GM12878 (cell line): ENCODE data around the gene PI4KA. TPM values are rescaled to one million over a fixed set of nuclear protein-coding genes. Genes with fewer than 3 reads are reported as not detected.

Experiments used
- ATAC-seq: fragments of 200-7000 bp; cut with Tn5 transposase; 3 replicates; pipeline ENCODE4 v1.9.1; 2020; ENCODE audit warnings: mild to moderate bottlenecking, moderate library complexity
- BruUV-seq: library from RNA; stranded (reverse); fragments of 400-500 nt; replicated peaks from 2 replicates; lab custom pipeline; 2021; lab: Mats Ljungman, UMichigan
- CTCF ChIA-PET: fragments of 300-600 bp; sonication (Branson Sonifier 250); formaldehyde crosslinking; extraction: SDS; loops from one replicate; lab custom pipeline; 2021; ENCODE audit warnings: inconsistent platforms; lab: Yijun Ruan, JAX
- POLR2A ChIA-PET: fragments of 350-600 bp; formaldehyde crosslinking; extraction: SDS; loops from one replicate; lab custom pipeline; 2021; ENCODE audit warnings: inconsistent platforms; lab: Charles Lee
- RAD21 ChIA-PET: fragments of 300-600 bp; sonication (Branson Sonifier 250); formaldehyde crosslinking; loops from one replicate; lab custom pipeline; 2023; ENCODE audit warnings: antibody characterized with exemption; ENCODE audit not compliant: unreplicated experiment; lab: Charles Lee
- SMC1A ChIA-PET: fragments of 300-600 bp; sonication (Branson Sonifier 250); formaldehyde crosslinking; loops from one replicate; lab custom pipeline; 2023; ENCODE audit not compliant: unreplicated experiment, uncharacterized antibody; lab: Charles Lee
- DNase-seq: peaks from one replicate; pipeline ENCODE4 v3.0.0-alpha.2; 2011; ENCODE audit warnings: low read depth, low spot score
- FAIRE-seq: peaks from 3 replicates; lab custom pipeline; 2011; peaks lifted over from hg19 to GRCh38; lab: Jason Lieb, UNC
- H2AFZ ChIP-seq: 2 replicates; pipeline ENCODE4 v1.6.0; 2011; ENCODE audit warnings: low read depth, low read length, control low read depth; ENCODE audit not compliant: control insufficient read depth
- H3K27ac ChIP-seq: 2 replicates; pipeline ENCODE4 v1.5.1; 2011; ENCODE audit warnings: control low read depth; ENCODE audit not compliant: control insufficient read depth, insufficient read depth
- H3K27me3 ChIP-seq, 2 experiments: replicated peaks in 1 of 2; 2 replicates each; pipeline versions ENCODE4 v1.6.0 to v1.6.1; 2011; ENCODE audit warnings: low read length in 1 of 2; ENCODE audit not compliant: control insufficient read depth in 2 of 2, insufficient read depth in 2 of 2
- H3K36me3 ChIP-seq, 2 experiments: 2 replicates each; pipeline ENCODE4 v1.5.1; 2011; ENCODE audit warnings: low read length in 1 of 2; ENCODE audit not compliant: control insufficient read depth in 2 of 2, insufficient read depth in 2 of 2
- H3K4me1 ChIP-seq: 2 replicates; pipeline ENCODE4 v1.6.1; 2011; ENCODE audit warnings: mild to moderate bottlenecking, low read length, moderate library complexity, mixed read lengths; ENCODE audit not compliant: control insufficient read depth, insufficient read depth
- H3K4me2 ChIP-seq: 2 replicates; pipeline ENCODE4 v1.6.0; 2011; ENCODE audit warnings: control low read depth; ENCODE audit not compliant: control insufficient read depth, insufficient read depth
- H3K4me3 ChIP-seq: fragments of 200-600 bp; sonication (generic); 2 replicates; pipeline ENCODE4 v1.5.1; 2016
- H3K79me2 ChIP-seq: 2 replicates; pipeline ENCODE4 v1.6.0; 2011; ENCODE audit warnings: low read length; ENCODE audit not compliant: control insufficient read depth, insufficient read depth
- H3K9ac ChIP-seq: 2 replicates; pipeline ENCODE4 v1.8.0; 2011; ENCODE audit warnings: low read length, control low read depth, mixed read lengths; ENCODE audit not compliant: control insufficient read depth, insufficient read depth
- H3K9me3 ChIP-seq: replicated peaks from 3 replicates; pipeline ENCODE4 v1.5.1; 2011; ENCODE audit warnings: mild to moderate bottlenecking, low read length; ENCODE audit not compliant: control insufficient read depth, insufficient read depth
- H4K20me1 ChIP-seq: 2 replicates; pipeline ENCODE4 v1.6.0; 2011; ENCODE audit not compliant: control insufficient read depth, insufficient read depth
- BACH1 ChIP-seq: fragments of 450-650 bp; IDR thresholded peaks from 2 replicates; pipeline ENCODE4 v1.6.1; 2017; ENCODE audit warnings: mild to moderate bottlenecking, borderline replicate concordance
- EGR1 ChIP-seq, 2 experiments: IDR thresholded peaks; 1 replicate in 1 of 2; 2 replicates in 1 of 2; pipeline ENCODE4 v1.6.1; 2011 to 2012; ENCODE audit warnings: low read depth in 2 of 2, low read length in 2 of 2, borderline replicate concordance in 1 of 2, mild to moderate bottlenecking in 1 of 2, moderate library complexity in 1 of 2
- ETV6 ChIP-seq, 2 experiments: fragments of 450-650 bp in 1 of 2; IDR thresholded peaks in 1 of 2; conservative IDR thresholded peaks in 1 of 2; 2 replicates each; pipeline ENCODE4 v1.6.1; 2014; ENCODE audit warnings: antibody characterized with exemption in 1 of 2, borderline replicate concordance in 1 of 2, low read depth in 1 of 2, mild to moderate bottlenecking in 1 of 2, moderate library complexity in 1 of 2
- EZH2 ChIP-seq: IDR thresholded peaks from 2 replicates; pipeline ENCODE4 v1.6.1; 2012; ENCODE audit warnings: low read depth, mild to moderate bottlenecking, control low read depth, inconsistent platforms, low read length, borderline replicate concordance; ENCODE audit not compliant: control insufficient read depth
- NFYA ChIP-seq: IDR thresholded peaks from 2 replicates; pipeline ENCODE4 v1.6.1; 2011; ENCODE audit warnings: low read depth, mild to moderate bottlenecking, low read length, improper control_type of control experiment, borderline replicate concordance
- REST ChIP-seq: IDR thresholded peaks from 2 replicates; pipeline ENCODE4 v1.6.1; 2012; ENCODE audit warnings: mild to moderate bottlenecking, low read depth, low read length
- SIX5 ChIP-seq: IDR thresholded peaks from 2 replicates; pipeline ENCODE4 v1.6.1; 2011; ENCODE audit warnings: mild to moderate bottlenecking, low read depth, low read length, moderate library complexity; ENCODE audit not compliant: severe bottlenecking
- SP1 ChIP-seq: IDR thresholded peaks from one replicate; pipeline ENCODE4 v1.6.1; 2011; ENCODE audit warnings: low read depth, low read length
- SUZ12 ChIP-seq: fragments of 200-600 bp; sonication (generic); IDR thresholded peaks from one replicate; pipeline ENCODE4 v1.6.1; 2018; ENCODE audit warnings: antibody characterized with exemption, mild to moderate bottlenecking; ENCODE audit not compliant: unreplicated experiment
- TAF1 ChIP-seq: IDR thresholded peaks from 2 replicates; pipeline ENCODE4 v1.6.1; 2011; ENCODE audit warnings: mild to moderate bottlenecking, low read depth, low read length, borderline replicate concordance
- TBL1XR1 ChIP-seq: IDR thresholded peaks from 2 replicates; pipeline ENCODE4 v1.6.1; 2012; ENCODE audit warnings: low read depth, low read length, improper control_type of control experiment
- YBX1 ChIP-seq: fragments of 450-650 bp; IDR thresholded peaks from 2 replicates; pipeline ENCODE4 v1.6.1; 2016; ENCODE audit warnings: antibody characterized with exemption
- ZNF207 ChIP-seq: fragments of 450-650 bp; IDR thresholded peaks from 2 replicates; pipeline ENCODE4 v1.6.1; 2014; ENCODE audit warnings: antibody characterized with exemption, mild to moderate bottlenecking, borderline replicate concordance
- WGBS: methylation state at CpG from one replicate; pipeline ENCODE4 v1.1.6; 2016; ENCODE audit warnings: low lambda C conversion rate; ENCODE audit not compliant: insufficient replicate concordance, insufficient coverage; ENCODE audit errors: missing lambda C conversion rate; 5-methylcytosine and 5-hydroxymethylcytosine counted together
- in situ Hi-C: fragments of 300-500 bp; cut with MboI; formaldehyde crosslinking; loops from 9 replicates; pipeline ENCODE4 v1.14.3; 2018; ENCODE audit warnings: mixed read lengths
- intact Hi-C: fragments of 100-400 bp; cut with micrococcal nuclease; formaldehyde crosslinking; loops from one replicate; pipeline ENCODE4 v1.14.2; 2022; ENCODE audit not compliant: unreplicated experiment
- polyA plus RNA-seq, 11 experiments: library from polyadenylated mRNA; depleted of rRNA in 4 of 11; unstranded in 6 of 11; stranded (reverse) in 5 of 11; fragments of >200 nt; fragmentation: Nextera tagmentation in 4 of 11; fragmentation: Illumina TruSeq in 1 of 11; extraction: Ambion mirVana in 4 of 11; extraction: Trizol in 1 of 11; gene quantifications; 1 replicate in 1 of 11; 2 replicates in 10 of 11; pipeline versions ENCODE4 v1.2.1 to v1.2.3, GENCODE V29; 2011 to 2016; ENCODE audit warnings: inconsistent platforms in 2 of 11, missing spikeins in 2 of 11, low read depth in 1 of 11
- total RNA-seq, 4 experiments: library from RNA; depleted of rRNA in 3 of 4; stranded (reverse); fragments of >200 nt in 3 of 4; fragmentation: Illumina TruSeq in 1 of 4; extraction: Trizol in 1 of 4; gene quantifications; 2 replicates each; pipeline versions ENCODE4 v1.2.1 to v1.2.3, GENCODE V29; 2013 to 2021
- TF ChIP-seq, protein P1 (sequence below): IDR thresholded peaks from 2 replicates; pipeline ENCODE4 v1.6.1; 2011; ENCODE audit warnings: low read depth, mild to moderate bottlenecking, low read length, moderate library complexity, borderline replicate concordance; ENCODE audit errors: extremely low read depth

The PI4KA gene
- total and polyA plus RNA-seq, 10 of the 15 experiments (the other 5 are each of a cell fraction or from before 2014, with no cell fraction given), result 4.2 to 78.4 (median 42.1) TPM

- no TSS peak for BruUV-seq
These were observed 81.8 kb downstream of the PI4KA start for GRCh38 chr22:20776624-20777405.

More at GRCh38 chr22:20776624-20777405, 81.8 kb downstream of the PI4KA start:
- Histone ChIP-seq H3K79me2 (no peaks in the 10 kb centered on the region), H3K9ac (no peak overlapping the region), H3K4me1 (no peaks in the 10 kb centered on the region), H3K9me3 (no peaks in the 10 kb centered on the region), H3K36me3 (peaks cover 1 to 2% of the 10 kb centered on the region in 2 experiments; a peak in 3 of 4 replicates), H3K4me2 (no peak overlapping the region), H3K27ac (no peak overlapping the region), H2AFZ (no peak overlapping the region), H3K4me3 (no peak overlapping the region), H3K27me3 (no peaks in the 10 kb centered on the region), H4K20me1 (no peaks in the 10 kb centered on the region)
- DNase-seq (no peak), ATAC-seq (no peak), FAIRE-seq (no peak)
- intact Hi-C loops (no loop called here), in situ Hi-C loops (no loop called here)
- SMC1A ChIA-PET, result interaction anchor here (1.0 kb wide), 1 partner anchor 13 kb away, joined by 3 read pairs; no protein-coding TSS in a partner anchor
- RAD21 ChIA-PET, result no interaction called here
- WGBS, result 96% methylated on average over 15 of the region's 17 CpGs
- POLR2A ChIA-PET, result no interaction called here
- CTCF ChIA-PET, result interaction anchor here (0.6 kb wide), 1 partner anchor 209 kb away, joined by 3 read pairs; no protein-coding TSS in a partner anchor
- TF ChIP-seq ZNF207 (no peak), BACH1 (no peak), SUZ12 (no peak), NFYA (no peak), ETV6 (conservative IDR thresholded peaks at IDR 0.05 in 1 of 2, IDR thresholded peaks at IDR 0.05 in 1 of 2; ENCODE audit: borderline replicate concordance in 1 of 2, low read depth in 1 of 2) (no peak), TBL1XR1 (no peak), TAF1 (no peak), SIX5 (no peak), EGR1 (IDR thresholded peaks at IDR 0.05; ENCODE audit: borderline replicate concordance in 1 of 2, low read depth in 2 of 2, low read length in 2 of 2) (no peak), YBX1 (no peak), REST (no peak), SP1 (no peak), EZH2 (no peak)
- TF ChIP-seq, protein P1, sequence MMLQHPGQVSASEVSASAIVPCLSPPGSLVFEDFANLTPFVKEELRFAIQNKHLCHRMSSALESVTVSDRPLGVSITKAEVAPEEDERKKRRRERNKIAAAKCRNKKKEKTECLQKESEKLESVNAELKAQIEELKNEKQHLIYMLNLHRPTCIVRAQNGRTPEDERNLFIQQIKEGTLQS, result no peak
